Activated CD8-positive, alpha-beta T cell treated with anti-CD3 and anti-CD28 coated beads, Interleukin-2, amount 10 ng/mL, durations not matched to agents 7 days and 5 days (primary cell): ENCODE measurements around the gene OR2A14. TPM values are rescaled to one million over a fixed set of nuclear protein-coding genes. Genes with fewer than 3 reads are reported as not detected.
"Not testable (repeated sequence)": the region's sequence is repeated elsewhere in the genome, so short reads cannot be mapped to it uniquely, and the experiment has no call there.

ENCODE experiments used
- ATAC-seq: fragments of 150-1000 bp; cut with Tn5 transposase; one replicate; pipeline ENCODE4 v1.10.0; 2021; ENCODE audit warnings: moderate library complexity
- CTCF ChIA-PET: fragments of 350-600 bp; sonication (Branson Sonifier 250); formaldehyde crosslinking; loops from one replicate; lab custom pipeline; 2021; ENCODE audit warnings: antibody characterized with exemption; lab: Charles Lee
- POLR2A ChIA-PET: fragments of 350-600 bp; sonication (Branson Sonifier 250); formaldehyde crosslinking; loops from one replicate; lab custom pipeline; 2021; ENCODE audit warnings: antibody characterized with exemption; lab: Charles Lee
- DNase-seq: peaks from one replicate; pipeline ENCODE4 v3.0.0-alpha.2; 2020
- H3K27ac Mint-ChIP-seq: one replicate; pipeline ENCODE4 v1.8.0; 2021; ENCODE audit warnings: mild to moderate bottlenecking, mixed read lengths
- H3K27me3 Mint-ChIP-seq: one replicate; pipeline ENCODE4 v1.8.0; 2021; ENCODE audit warnings: low read depth, mixed read lengths
- H3K36me3 Mint-ChIP-seq: one replicate; pipeline ENCODE4 v1.8.0; 2021; ENCODE audit warnings: low read depth, mixed read lengths
- H3K4me1 Mint-ChIP-seq: one replicate; pipeline ENCODE4 v1.8.0; 2021; ENCODE audit warnings: low read depth, mixed read lengths
- H3K4me3 Mint-ChIP-seq: one replicate; pipeline ENCODE4 v1.8.0; 2021; ENCODE audit warnings: mild to moderate bottlenecking, mixed read lengths
- H3K9me3 Mint-ChIP-seq: one replicate; pipeline ENCODE4 v1.8.0; 2022; ENCODE audit warnings: mixed read lengths; ENCODE audit not compliant: insufficient read depth
- total RNA-seq, 2 experiments: library from RNA; stranded (reverse); gene quantifications; one replicate each; pipeline ENCODE4 v1.2.3, GENCODE V29; 2021

Gene OR2A14
- total RNA-seq, 2 experiments from 2014 or later = not detected

- Mint-ChIP-seq H3K4me1 (no peaks in the 10 kb centered on the region), H3K36me3 (no peaks in the 10 kb centered on the region), H3K4me3 (no peak overlapping the region), H3K27ac (no peak overlapping the region), H3K27me3 (peaks cover 8% of the 10 kb centered on the region), H3K9me3 (no peaks in the 10 kb centered on the region)
- ChIA-PET CTCF (interaction anchor here (1.0 kb wide), 1 partner anchor 13 kb away, joined by 4 read pairs; no protein-coding TSS in a partner anchor), POLR2A (no interaction called here)
- ATAC-seq (no peak), DNase-seq (no peak)
Measured at GRCh38 chr7:144164784-144165183, 41.8 kb downstream of the OR2A14 start.

DNA sequence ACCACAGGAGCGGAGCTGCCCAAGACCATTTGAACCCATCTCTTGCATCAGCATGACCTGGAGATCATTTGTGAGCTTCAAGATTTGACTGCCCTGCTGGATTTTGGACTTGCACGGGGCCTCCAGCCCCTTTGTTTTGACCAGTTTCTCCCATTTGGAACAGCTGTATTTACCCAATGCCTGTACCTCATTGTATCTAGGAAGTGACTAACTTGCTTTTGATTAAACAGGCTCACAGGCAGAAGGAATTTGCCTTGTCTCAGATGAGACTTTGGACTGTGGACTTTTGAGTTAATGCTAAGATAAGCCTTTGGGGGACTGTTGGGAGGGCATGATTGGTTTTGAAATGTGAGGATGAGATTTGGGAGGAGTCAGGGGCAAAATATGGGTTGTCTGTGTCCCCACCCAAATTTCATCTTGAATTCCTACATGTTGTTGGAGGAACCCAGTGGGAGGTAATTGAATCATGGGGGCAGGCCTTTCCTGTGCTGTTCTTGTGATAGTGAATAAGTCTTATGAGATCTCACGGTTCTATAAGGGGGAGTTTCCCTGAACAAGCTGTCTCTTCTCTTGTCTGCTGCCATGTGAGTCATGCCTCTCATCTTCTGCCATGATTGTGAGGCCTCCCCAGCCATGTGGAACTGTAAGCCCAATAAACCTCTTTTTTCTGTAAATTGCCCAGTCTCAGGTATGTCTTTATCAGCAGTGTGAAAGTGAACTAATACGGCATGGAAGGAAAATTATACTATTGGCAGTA lies 48.8 kb downstream of the OR2A14 start:
- POLR2A ChIA-PET, CTCF ChIA-PET: not testable (repeated sequence)

DNA sequence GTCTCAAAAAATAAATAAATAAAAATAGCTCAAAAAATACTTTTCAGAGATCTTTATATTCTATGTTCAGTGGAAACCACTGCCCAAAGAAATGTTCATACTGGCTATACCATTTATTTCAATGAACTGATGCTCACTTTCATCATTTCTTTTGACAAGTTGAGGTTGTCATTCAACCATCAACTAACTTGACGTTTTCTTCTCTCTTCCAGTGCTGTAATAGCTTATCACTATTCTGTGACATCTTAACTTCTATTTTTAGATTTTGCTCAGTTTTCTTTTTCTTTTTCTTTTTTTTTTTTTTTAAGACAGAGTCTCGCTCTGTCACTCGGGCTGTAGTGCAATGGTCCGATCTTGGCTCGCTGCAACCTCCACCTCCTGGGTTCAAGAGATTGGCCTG lies 51.6 kb downstream of the OR2A14 start:
- Mint-ChIP-seq H3K4me3 (no peak overlapping the region), H3K36me3 (no peaks in the 10 kb centered on the region), H3K27ac (no peak overlapping the region), H3K9me3 (no peaks in the 10 kb centered on the region), H3K4me1 (peaks cover 1% of the 10 kb centered on the region), H3K27me3 (peaks cover 13% of the 10 kb centered on the region)
- POLR2A ChIA-PET = no interaction called here
- CTCF ChIA-PET = no interaction called here
- no peak for ATAC-seq
- no peak for DNase-seq

More for the DNA sequence above, 48.8 kb downstream of the OR2A14 start:
- H3K4me1 Mint-ChIP-seq, H3K27me3 Mint-ChIP-seq, DNase-seq, H3K9me3 Mint-ChIP-seq, ATAC-seq, H3K27ac Mint-ChIP-seq, H3K36me3 Mint-ChIP-seq, H3K4me3 Mint-ChIP-seq: not testable (repeated sequence)

- H3K36me3 Mint-ChIP-seq, H3K4me3 Mint-ChIP-seq, H3K27ac Mint-ChIP-seq, POLR2A ChIA-PET, H3K9me3 Mint-ChIP-seq, H3K4me1 Mint-ChIP-seq: not testable (repeated sequence)
- ATAC-seq (peak; percentile 98), DNase-seq (peak; percentile 51)
- peaks cover 11% of the 10 kb centered on the region for H3K27me3 Mint-ChIP-seq
- CTCF ChIA-PET = interaction anchor here (1.1 to 1.6 kb wide), 2 partner anchors 213 to 215 kb away, joined by 5 to 7 read pairs; no protein-coding TSS in a partner anchor
Measured at GRCh38 chr7:144178380-144179164, 55.6 kb downstream of the OR2A14 start.

DNA sequence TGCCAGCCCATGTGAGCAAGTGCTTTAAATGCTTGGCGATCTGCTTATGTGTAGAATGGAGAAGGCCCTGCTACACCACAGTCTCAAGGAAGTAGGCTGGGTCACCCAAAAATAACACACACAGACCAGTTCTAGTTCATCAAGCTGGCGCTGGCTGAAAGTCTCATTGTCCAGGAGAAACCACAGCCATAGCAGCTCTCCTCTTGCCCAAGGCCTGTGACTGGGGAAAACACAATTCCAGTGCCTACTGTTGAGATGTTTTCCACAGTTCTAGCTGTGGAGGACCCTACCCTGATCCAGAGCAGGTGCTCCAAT lies 56.1 kb downstream of the OR2A14 start:
- H3K4me1 Mint-ChIP-seq, H3K4me3 Mint-ChIP-seq, ATAC-seq, H3K9me3 Mint-ChIP-seq, CTCF ChIA-PET, H3K36me3 Mint-ChIP-seq, POLR2A ChIA-PET, DNase-seq, H3K27ac Mint-ChIP-seq: not testable (repeated sequence)
- H3K27me3 Mint-ChIP-seq = peaks cover 11% of the 10 kb centered on the region

Other genes starting within 250 kb of the OR2A14 start
- gene TCAF1, start 221.0 kb upstream of the OR2A14 start, total RNA-seq = 10 to 100 TPM; 12.6 to 14.1 TPM
- not detected for gene OR2F2, start 187.9 kb upstream of the OR2A14 start, total RNA-seq
- not detected for gene OR2F1, start 168.3 kb upstream of the OR2A14 start, total RNA-seq
- gene OR6B1, start 122.9 kb upstream of the OR2A14 start, total RNA-seq = not detected
- not detected for gene OR2A5, start 74.2 kb upstream of the OR2A14 start, total RNA-seq
- gene OR2A25, start 53.4 kb upstream of the OR2A14 start, total RNA-seq = not detected
- not detected for gene OR2A12, start 36.9 kb upstream of the OR2A14 start, total RNA-seq
- gene OR2A2, start 13.6 kb upstream of the OR2A14 start, total RNA-seq = not detected
- under 1 TPM in 1 of 2 experiments, not detected in 1; 0.47 TPM for gene CTAGE4, start 60.3 kb downstream of the OR2A14 start, total RNA-seq
- gene ARHGEF35, start 72.7 kb downstream of the OR2A14 start, total RNA-seq = 1 to 10 TPM; 2.4 to 2.6 TPM
- not detected for gene OR2A42, start 116.4 kb downstream of the OR2A14 start, total RNA-seq
- 1 to 10 TPM; 1.5 to 1.6 TPM for gene OR2A7, start 141.6 kb downstream of the OR2A14 start, total RNA-seq
- 1 to 10 TPM; 2.2 TPM for gene CTAGE8, start 146.1 kb downstream of the OR2A14 start, total RNA-seq
- not detected for gene OR2A1, start 189.2 kb downstream of the OR2A14 start, total RNA-seq
- gene ARHGEF5, start 232.2 kb downstream of the OR2A14 start, total RNA-seq = 1 to 10 TPM; 8.2 to 10.0 TPM